Measurements from ENCODE around the gene TRAPPC12.

TRAPPC12 gene

DNA sequence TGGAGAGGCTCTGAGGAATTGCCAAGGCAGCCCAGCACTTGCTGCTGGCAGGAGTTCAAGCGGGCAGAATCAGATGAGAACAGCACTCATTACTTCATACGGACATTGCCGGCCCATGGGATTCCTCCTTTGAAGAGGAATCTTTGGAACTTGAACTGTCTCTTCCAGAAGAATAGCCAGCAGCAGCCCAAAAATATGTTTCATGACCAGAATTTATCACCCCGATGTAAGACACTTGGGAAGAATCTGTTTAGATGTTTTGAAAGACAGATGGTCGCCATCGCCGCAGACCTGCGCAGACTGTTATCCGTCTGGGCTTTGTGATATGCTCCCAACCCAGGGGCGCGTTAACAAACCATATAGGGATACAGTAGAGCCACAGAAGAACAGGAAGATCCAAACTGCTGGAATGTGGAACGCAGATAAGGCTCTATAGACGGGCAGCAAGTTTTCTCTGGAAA is 143.5 kb downstream of the TRAPPC12 start:
- no peaks in the 10 kb centered on the region for H4K20me1 ChIP-seq (ENCODE audit: low read depth, low read length)
- H3K27me3 ChIP-seq (ENCODE audit: low read length), result no peaks in the 10 kb centered on the region
- H3K4me2 ChIP-seq (ENCODE audit: low read depth, low read length, poor library complexity, severe bottlenecking), result no peak overlapping the region
- no peaks in the 10 kb centered on the region for H3K9me2 ChIP-seq (replicated peaks; ENCODE audit: insufficient read depth, low read length)
- no peak for TF ChIP-seq EZH2phosphoT487 (conservative IDR thresholded peaks at IDR 0.05; ENCODE audit: low read length)
- TF ChIP-seq CTCF (IDR thresholded peaks at IDR 0.05; ENCODE audit: insufficient read depth, low read length, poor library complexity, severe bottlenecking), result no peak
- 0 out of 2 replicates have a peak, but pooled peaks cover 5% of the 10 kb centered on the region for H3F3A ChIP-seq (ENCODE audit: insufficient read depth)
- H3K27ac ChIP-seq (ENCODE audit: low read depth, low read length), result no peak overlapping the region
- H3K36me3 ChIP-seq (ENCODE audit: low read length), result no peaks in the 10 kb centered on the region
- H3K9ac ChIP-seq (ENCODE audit: low read length), result no peak overlapping the region
- H2AFZ ChIP-seq (ENCODE audit: low read depth, low read length, severe bottlenecking), result no peak overlapping the region
- no peak overlapping the region for H3K4me3 ChIP-seq (ENCODE audit: insufficient read depth, low read length, poor library complexity, severe bottlenecking)
- H3K79me2 ChIP-seq (ENCODE audit: insufficient read depth, low read length), result peaks cover 5% of the 10 kb centered on the region
- no peaks in the 10 kb centered on the region for H3K9me3 ChIP-seq (ENCODE audit: insufficient read depth, low read length)

DNA sequence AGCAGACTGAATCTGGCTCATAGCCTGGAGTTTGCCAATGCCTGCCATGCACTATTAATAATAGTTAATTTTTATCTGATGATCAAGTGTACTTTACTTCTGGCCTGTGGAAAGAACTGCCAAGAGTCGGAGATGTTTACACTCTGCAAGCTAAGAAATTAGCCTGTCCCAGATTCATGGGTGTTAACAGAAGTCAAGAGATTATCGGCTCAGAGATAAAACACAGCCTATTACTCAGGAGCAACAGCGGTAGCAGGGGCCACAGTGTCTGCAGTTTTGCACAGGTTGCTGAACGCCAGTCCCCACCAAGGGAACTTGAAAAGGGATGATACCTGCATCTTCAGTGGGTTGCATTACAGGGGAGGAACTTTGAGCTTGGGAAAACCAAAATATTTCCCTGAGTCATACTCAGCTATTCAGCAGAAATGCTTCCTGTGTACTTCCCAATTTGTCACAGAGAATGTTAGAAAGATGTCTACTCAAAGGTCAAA is 144.1 kb downstream of the TRAPPC12 start:
- H3K27ac ChIP-seq (ENCODE audit: low read depth, low read length), result no peak overlapping the region
- no peaks in the 10 kb centered on the region for H4K20me1 ChIP-seq (ENCODE audit: low read depth, low read length)
- H3K4me2 ChIP-seq (ENCODE audit: low read depth, low read length, poor library complexity, severe bottlenecking), result no peak overlapping the region
- no peaks in the 10 kb centered on the region for H3K79me2 ChIP-seq (ENCODE audit: insufficient read depth, low read length)
- no peak overlapping the region for H3K4me3 ChIP-seq (ENCODE audit: insufficient read depth, low read length, poor library complexity, severe bottlenecking)
- H3K36me3 ChIP-seq (ENCODE audit: low read length), result no peaks in the 10 kb centered on the region
- no peaks in the 10 kb centered on the region for H3K27me3 ChIP-seq (ENCODE audit: low read length)
- no peak overlapping the region for H2AFZ ChIP-seq (ENCODE audit: low read depth, low read length, severe bottlenecking)
- no peaks in the 10 kb centered on the region for H3K9me2 ChIP-seq (replicated peaks; ENCODE audit: insufficient read depth, low read length)
- H3K9ac ChIP-seq (ENCODE audit: low read length), result no peak overlapping the region
- TF ChIP-seq EZH2phosphoT487 (conservative IDR thresholded peaks at IDR 0.05; ENCODE audit: low read length) (no peak), CTCF (IDR thresholded peaks at IDR 0.05; ENCODE audit: insufficient read depth, low read length, poor library complexity, severe bottlenecking) (no peak)
- H3F3A ChIP-seq (ENCODE audit: insufficient read depth), result 0 out of 2 replicates have a peak, but pooled peaks cover 5% of the 10 kb centered on the region
- H3K9me3 ChIP-seq (ENCODE audit: insufficient read depth, low read length), result no peaks in the 10 kb centered on the region

DNA sequence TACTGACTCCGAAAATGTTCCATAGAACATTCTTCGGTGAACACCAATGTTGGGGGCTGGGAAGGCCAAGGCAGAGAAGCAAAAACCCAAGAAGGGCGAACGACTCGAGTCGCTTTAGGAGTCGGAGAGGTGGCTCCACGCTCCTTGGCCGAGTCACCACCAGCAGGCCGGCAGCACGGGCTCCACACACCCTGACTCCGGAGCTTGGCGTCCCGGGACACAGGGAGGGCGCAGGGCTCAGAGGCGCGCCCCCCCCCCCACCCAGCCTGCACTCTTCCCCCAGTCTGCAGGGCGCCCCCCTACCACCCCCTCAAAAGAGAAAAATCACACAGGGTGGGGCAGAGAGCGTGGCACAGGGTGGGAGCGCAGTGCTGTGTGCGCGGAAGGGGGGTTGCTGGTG is 147.4 kb downstream of the TRAPPC12 start:
- H3K9ac ChIP-seq (ENCODE audit: low read length), result no peak overlapping the region
- H3K4me2 ChIP-seq (ENCODE audit: low read depth, low read length, poor library complexity, severe bottlenecking), result no peak overlapping the region
- no peak overlapping the region for H3K27ac ChIP-seq (ENCODE audit: low read depth, low read length)
- no peaks in the 10 kb centered on the region for H3K36me3 ChIP-seq (ENCODE audit: low read length)
- H3K79me2 ChIP-seq (ENCODE audit: insufficient read depth, low read length), result no peaks in the 10 kb centered on the region
- H2AFZ ChIP-seq (ENCODE audit: low read depth, low read length, severe bottlenecking), result no peak overlapping the region
- TF ChIP-seq CTCF (IDR thresholded peaks at IDR 0.05; ENCODE audit: insufficient read depth, low read length, poor library complexity, severe bottlenecking) (no peak), EZH2phosphoT487 (conservative IDR thresholded peaks at IDR 0.05; ENCODE audit: low read length) (no peak)
- no peaks in the 10 kb centered on the region for H4K20me1 ChIP-seq (ENCODE audit: low read depth, low read length)
- H3K9me3 ChIP-seq (ENCODE audit: insufficient read depth, low read length), result no peaks in the 10 kb centered on the region
- H3F3A ChIP-seq (ENCODE audit: insufficient read depth), result peaks cover 3% of the 10 kb centered on the region; the same call in 1 of the 2 replicates
- H3K4me3 ChIP-seq (ENCODE audit: insufficient read depth, low read length, poor library complexity, severe bottlenecking), result no peak overlapping the region
- H3K27me3 ChIP-seq (ENCODE audit: low read length), result no peaks in the 10 kb centered on the region
- H3K9me2 ChIP-seq (replicated peaks; ENCODE audit: insufficient read depth, low read length), result no peaks in the 10 kb centered on the region

All from SU-DHL-6 (cell line).